DMS53 treated with DMSO at 0.1 percent for 48 hours (cell line): ENCODE data around the gene ADD2.

Source experiments
- DNase-seq: peaks from one replicate; lab custom pipeline; 2025; ENCODE audit not compliant: unreplicated experiment; lab: John Stamatoyannopoulos, UW

The ADD2 gene

GRCh38 chr2:70675862-70676261, 92.1 kb downstream of the ADD2 start:
- DNase-seq = no peak

- no peak for DNase-seq
Measured at GRCh38 chr2:70674636-70675430, 93.2 kb downstream of the ADD2 start.

GRCh38 chr2:70673041-70673647, 94.9 kb downstream of the ADD2 start:
- no peak for DNase-seq

GRCh38 chr2:70671092-70671675, 96.8 kb downstream of the ADD2 start:
- DNase-seq = no peak

- DNase-seq = no peak
Measured at GRCh38 chr2:70670626-70671025, 97.4 kb downstream of the ADD2 start.

- DNase-seq = no peak
Measured at GRCh38 chr2:70670202-70670601, 97.8 kb downstream of the ADD2 start.

- no peak for DNase-seq
Measured at GRCh38 chr2:70668911-70669310, 99.1 kb downstream of the ADD2 start.

- DNase-seq = no peak
Measured at GRCh38 chr2:70668432-70668831, 99.6 kb downstream of the ADD2 start.

- DNase-seq = no peak
Measured at GRCh38 chr2:70664525-70664924, 103.5 kb downstream of the ADD2 start.

- no peak for DNase-seq
Measured at GRCh38 chr2:70663411-70663810, 104.6 kb downstream of the ADD2 start.

- DNase-seq = no peak
Measured at GRCh38 chr2:70659551-70659950, 108.4 kb downstream of the ADD2 start.

- no peak for DNase-seq
Measured at GRCh38 chr2:70658476-70658875, 109.5 kb downstream of the ADD2 start.

- DNase-seq = no peak
Measured at GRCh38 chr2:70657246-70657645, 110.8 kb downstream of the ADD2 start.

- no peak for DNase-seq
Measured at GRCh38 chr2:70656421-70657010, 111.5 kb downstream of the ADD2 start.

GRCh38 chr2:70655786-70656185, 112.2 kb downstream of the ADD2 start:
- DNase-seq = no peak

- peak; percentile 53 for DNase-seq
Measured at GRCh38 chr2:70655211-70655610, 112.8 kb downstream of the ADD2 start.

GRCh38 chr2:70651727-70652126, 116.3 kb downstream of the ADD2 start:
- no peak for DNase-seq

GRCh38 chr2:70651014-70651413, 117.0 kb downstream of the ADD2 start:
- DNase-seq = no peak

GRCh38 chr2:70648961-70649360, 119.0 kb downstream of the ADD2 start:
- DNase-seq = no peak

- DNase-seq = peak; percentile 60
Measured at GRCh38 chr2:70647873-70648481, 120.0 kb downstream of the ADD2 start.

- DNase-seq = no peak
Measured at GRCh38 chr2:70646420-70646818, 121.6 kb downstream of the ADD2 start.
